Sigmoid colon (tissue), 7 donors: ENCODE data around the gene LYPD6B. TPM values are rescaled to one million over a fixed set of nuclear protein-coding genes. Genes with fewer than 3 reads are reported as not detected.

Experiments used
- DNase-seq: peaks from one replicate; pipeline ENCODE4 v3.0.0-alpha.2; 2019
- H3K27ac ChIP-seq, 4 donors: fragments of 200-600 bp; sonication (generic); one replicate each; pipeline ENCODE4 v1.5.1; 2016 to 2019; ENCODE audit warnings: mild to moderate bottlenecking in 1 of 4
- H3K27me3 ChIP-seq, 3 donors: fragments of 200-600 bp; sonication (generic); one replicate each; pipeline ENCODE4 v1.5.1; 2019; ENCODE audit warnings: mild to moderate bottlenecking in 1 of 3
- H3K36me3 ChIP-seq, 4 donors: fragments of 200-600 bp; sonication (generic); one replicate each; pipeline ENCODE4 v1.5.1; 2016 to 2019
- H3K4me1 ChIP-seq, 4 donors: fragments of 200-600 bp; sonication (generic); one replicate each; pipeline ENCODE4 v1.5.1; 2017 to 2019
- H3K4me3 ChIP-seq, 4 donors: fragments of 200-600 bp; sonication (generic); one replicate each; pipeline ENCODE4 v1.5.1; 2017 to 2019; ENCODE audit warnings: mild to moderate bottlenecking in 2 of 4, moderate library complexity in 1 of 4
- H3K9me3 ChIP-seq, 4 donors: fragments of 200-600 bp in 3 of 4; sonication (generic) in 3 of 4; one replicate each; pipeline versions ENCODE4 v1.5.1 to v1.6.1; 2013 to 2019
- EP300 ChIP-seq, 4 donors: sonication (generic); formaldehyde crosslinking; IDR thresholded peaks; one replicate each; pipeline ENCODE4 v1.6.1; 2017; ENCODE audit warnings: antibody characterized with exemption in 4 of 4
- POLR2A ChIP-seq, 2 donors: fragments of 450-650 bp; IDR thresholded peaks; one replicate each; pipeline ENCODE4 v1.6.1; 2016; ENCODE audit warnings: antibody characterized with exemption in 2 of 2, mild to moderate bottlenecking in 2 of 2, moderate library complexity in 2 of 2
- POLR2AphosphoS5 ChIP-seq, 4 donors: sonication (generic); formaldehyde crosslinking; IDR thresholded peaks; one replicate each; pipeline ENCODE4 v1.6.1; 2017; ENCODE audit warnings: antibody characterized with exemption in 4 of 4
- WGBS, 2 donors: extraction: QIAGEN DNeasy Blood & Tissue Kit; methylation state at CpG; one replicate each; pipeline ENCODE4 v1.1.7; 2013; 5-methylcytosine and 5-hydroxymethylcytosine counted together
- intact Hi-C: fragments of 100-400 bp; cut with DNase I; formaldehyde crosslinking; loops from one replicate; pipeline ENCODE4 v1.15.1; 2023
- polyA plus RNA-seq, 3 donors: library from polyadenylated mRNA; stranded (reverse); fragments of 200-250 nt; gene quantifications; one replicate each; pipeline ENCODE4 v1.2.3, GENCODE V29; 2013
- total RNA-seq, 4 donors: library from RNA; depleted of rRNA; stranded (reverse); fragments of >200 nt; gene quantifications; one replicate each; pipeline ENCODE4 v1.1.0, GENCODE V29; 2016
- TF ChIP-seq, protein P1 (sequence below), 4 experiments: fragments of 450-650 bp in 3 of 4; fragments of 200-600 bp in 1 of 4; IDR thresholded peaks; one replicate each; pipeline ENCODE4 v1.5.1; 2016 to 2019; ENCODE audit warnings: antibody characterized with exemption in 4 of 4, mild to moderate bottlenecking in 3 of 4, moderate library complexity in 2 of 4
- donor health status: healthy with polysubstance abuse.
- donor health status: Bipolar disorder and iron deficiency.
- donor health status: healthy.

Gene LYPD6B
- total and polyA plus RNA-seq, 7 donors = 0.66 to 2.1 (median 1.5) TPM; not detected in 3

- no peak for DNase-seq
- H3K36me3 ChIP-seq = no peaks in the 10 kb centered on the region
- H3K27ac ChIP-seq = no peak overlapping the region
- no peaks in the 10 kb centered on the region for H3K27me3 ChIP-seq
- H3K9me3 ChIP-seq = no peaks in the 10 kb centered on the region
- TF ChIP-seq EP300 (IDR thresholded peaks at IDR 0.05) (no peak), POLR2AphosphoS5 (IDR thresholded peaks at IDR 0.05) (no peak), POLR2A (IDR thresholded peaks at IDR 0.05) (no peak)
- TF ChIP-seq, protein P1, sequence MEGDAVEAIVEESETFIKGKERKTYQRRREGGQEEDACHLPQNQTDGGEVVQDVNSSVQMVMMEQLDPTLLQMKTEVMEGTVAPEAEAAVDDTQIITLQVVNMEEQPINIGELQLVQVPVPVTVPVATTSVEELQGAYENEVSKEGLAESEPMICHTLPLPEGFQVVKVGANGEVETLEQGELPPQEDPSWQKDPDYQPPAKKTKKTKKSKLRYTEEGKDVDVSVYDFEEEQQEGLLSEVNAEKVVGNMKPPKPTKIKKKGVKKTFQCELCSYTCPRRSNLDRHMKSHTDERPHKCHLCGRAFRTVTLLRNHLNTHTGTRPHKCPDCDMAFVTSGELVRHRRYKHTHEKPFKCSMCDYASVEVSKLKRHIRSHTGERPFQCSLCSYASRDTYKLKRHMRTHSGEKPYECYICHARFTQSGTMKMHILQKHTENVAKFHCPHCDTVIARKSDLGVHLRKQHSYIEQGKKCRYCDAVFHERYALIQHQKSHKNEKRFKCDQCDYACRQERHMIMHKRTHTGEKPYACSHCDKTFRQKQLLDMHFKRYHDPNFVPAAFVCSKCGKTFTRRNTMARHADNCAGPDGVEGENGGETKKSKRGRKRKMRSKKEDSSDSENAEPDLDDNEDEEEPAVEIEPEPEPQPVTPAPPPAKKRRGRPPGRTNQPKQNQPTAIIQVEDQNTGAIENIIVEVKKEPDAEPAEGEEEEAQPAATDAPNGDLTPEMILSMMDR (IDR thresholded peaks at IDR 0.05) = no peak
- no peak overlapping the region for H3K4me3 ChIP-seq
- intact Hi-C loops = no loop called here
- no peaks in the 10 kb centered on the region for H3K4me1 ChIP-seq
- 38 to 44% methylated on average over 2 of the region's 2 CpGs for WGBS, 2 donors
These were observed 114.0 kb downstream of the LYPD6B start for GRCh38 chr2:149152469-149152953.

GRCh38 chr2:149155196-149155969, 116.9 kb downstream of the LYPD6B start:
- Histone ChIP-seq H3K9me3 (no peaks in the 10 kb centered on the region), H3K4me3 (no peak overlapping the region), H3K36me3 (no peaks in the 10 kb centered on the region), H3K27ac (no peak overlapping the region), H3K27me3 (no peaks in the 10 kb centered on the region), H3K4me1 (no peaks in the 10 kb centered on the region)
- DNase-seq = no peak
- TF ChIP-seq POLR2A (IDR thresholded peaks at IDR 0.05) = no peak
- no peak for TF ChIP-seq POLR2AphosphoS5 (IDR thresholded peaks at IDR 0.05)
- TF ChIP-seq, protein P1 (IDR thresholded peaks at IDR 0.05) = no peak
- TF ChIP-seq EP300 (IDR thresholded peaks at IDR 0.05) = no peak
- 61 to 82% methylated on average over 4 of the region's 4 CpGs for WGBS, 2 donors
- intact Hi-C loops = no loop called here

- no peak overlapping the region for H3K4me3 ChIP-seq
- H3K36me3 ChIP-seq = no peaks in the 10 kb centered on the region
- 83 to 89% methylated on average over 2 of the region's 2 CpGs for WGBS, 2 donors
- intact Hi-C loops = no loop called here
- H3K27ac ChIP-seq = no peak overlapping the region
- H3K9me3 ChIP-seq = no peaks in the 10 kb centered on the region
- no peak for DNase-seq
- no peaks in the 10 kb centered on the region for H3K27me3 ChIP-seq
- TF ChIP-seq, protein P1 (IDR thresholded peaks at IDR 0.05) = no peak
- no peak for TF ChIP-seq EP300 (IDR thresholded peaks at IDR 0.05)
- TF ChIP-seq POLR2A (IDR thresholded peaks at IDR 0.05) = no peak
- TF ChIP-seq POLR2AphosphoS5 (IDR thresholded peaks at IDR 0.05) = no peak
- H3K4me1 ChIP-seq = no peaks in the 10 kb centered on the region
These were observed 117.5 kb downstream of the LYPD6B start for GRCh38 chr2:149155988-149156387.

DNA sequence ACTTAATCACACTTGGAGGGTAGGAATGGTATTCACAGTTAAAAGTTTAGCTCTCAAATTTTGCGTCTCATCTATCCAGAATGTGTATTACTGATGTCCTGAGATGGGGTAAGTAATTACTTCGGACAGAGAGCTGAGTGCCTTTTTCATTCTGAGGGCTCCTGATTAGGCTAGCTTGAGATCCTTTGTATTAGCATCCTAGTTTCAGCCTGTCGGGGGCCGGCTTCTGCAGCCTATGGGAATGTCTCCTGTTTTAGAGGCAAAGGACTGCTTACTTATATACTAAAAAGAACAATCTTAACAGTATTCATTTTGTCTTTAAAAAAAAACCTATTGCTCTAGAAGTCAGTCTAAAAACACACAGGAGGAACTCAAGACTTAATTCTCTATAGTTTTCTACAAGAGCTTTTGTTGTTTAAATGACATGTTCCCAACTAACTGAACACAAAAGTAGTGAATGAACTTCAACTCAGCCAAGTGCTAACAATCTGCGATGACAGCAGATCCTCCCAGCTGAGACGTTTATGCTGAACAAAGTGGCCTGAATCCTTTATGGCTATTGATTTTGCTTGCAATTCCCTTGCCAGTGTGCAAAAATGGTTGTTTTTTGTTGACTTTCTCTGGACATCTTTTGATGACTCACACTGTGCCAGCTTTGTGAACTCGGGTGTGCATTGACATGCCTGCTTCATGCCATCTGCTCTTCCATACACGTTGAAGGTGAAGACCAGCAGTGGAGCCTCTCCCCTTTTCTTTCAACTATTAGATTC, 118.7 kb downstream of the LYPD6B start:
- no peak for TF ChIP-seq EP300 (IDR thresholded peaks at IDR 0.05)
- TF ChIP-seq POLR2AphosphoS5 (IDR thresholded peaks at IDR 0.05) = no peak
- no peak for TF ChIP-seq POLR2A (IDR thresholded peaks at IDR 0.05)

DNA sequence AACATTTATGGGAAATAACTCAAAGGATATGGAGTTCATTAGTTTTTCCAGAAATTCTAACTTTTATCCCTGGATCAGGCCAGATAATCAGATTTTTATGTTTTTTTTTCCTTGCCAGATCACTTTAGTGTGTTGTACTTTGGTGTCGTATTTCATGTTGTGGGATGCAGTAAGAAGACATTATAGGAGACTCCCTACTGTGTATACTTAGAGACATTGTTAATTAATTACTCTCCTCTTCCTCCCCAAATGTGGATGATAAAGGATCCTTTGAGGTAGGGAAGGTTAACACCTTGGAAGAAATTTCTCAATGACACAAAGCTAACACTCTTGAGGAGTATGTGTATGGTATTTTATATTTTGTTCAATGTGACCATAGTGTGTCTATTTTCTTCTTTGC, 120.5 kb downstream of the LYPD6B start:
- intact Hi-C loops = no loop called here
- no peak overlapping the region for H3K4me3 ChIP-seq
- WGBS, 2 donors = 93% methylated on average over 1 of the region's 1 CpG
- no peaks in the 10 kb centered on the region for H3K36me3 ChIP-seq
- no peak for TF ChIP-seq POLR2AphosphoS5 (IDR thresholded peaks at IDR 0.05)
- TF ChIP-seq, protein P1 (IDR thresholded peaks at IDR 0.05) = no peak
- no peak for TF ChIP-seq EP300 (IDR thresholded peaks at IDR 0.05)
- no peak for TF ChIP-seq POLR2A (IDR thresholded peaks at IDR 0.05)
- peaks cover 0 to 3% (median 0%) of the 10 kb centered on the region in 4 donors for H3K9me3 ChIP-seq
- H3K4me1 ChIP-seq = no peaks in the 10 kb centered on the region
- no peaks in the 10 kb centered on the region for H3K27me3 ChIP-seq
- H3K27ac ChIP-seq = no peak overlapping the region
- no peak for DNase-seq

More for the DNA sequence above, 118.7 kb downstream of the LYPD6B start:
- Histone ChIP-seq H3K27me3 (no peaks in the 10 kb centered on the region), H3K4me1 (no peaks in the 10 kb centered on the region), H3K27ac (no peak overlapping the region), H3K9me3 (no peaks in the 10 kb centered on the region), H3K36me3 (no peaks in the 10 kb centered on the region), H3K4me3 (no peak overlapping the region)
- DNase-seq = no peak
- intact Hi-C loops = no loop called here
- WGBS, 2 donors = 74 to 79% methylated on average over 8 of the region's 8 CpGs
